ENCODE results near the gene TMEM225B.

DNA sequence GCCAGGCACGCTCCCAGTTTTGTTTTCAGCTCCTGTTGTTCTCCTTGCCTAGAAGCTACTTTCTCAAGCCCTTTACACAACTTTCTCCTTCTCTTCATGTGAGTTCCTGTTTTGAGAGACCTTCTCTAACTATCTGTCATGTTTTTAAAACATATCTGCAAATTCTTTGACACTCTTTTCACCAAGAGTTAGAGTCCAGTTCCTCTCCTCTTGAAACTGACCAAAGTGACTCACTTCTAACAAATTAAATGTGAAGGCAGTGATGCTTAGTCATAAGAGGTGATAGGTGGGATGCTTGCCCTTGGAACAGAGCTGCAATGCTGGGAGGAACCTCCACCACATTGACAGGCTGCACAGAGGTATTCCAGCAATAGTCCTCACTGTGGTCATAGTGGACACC is 44.0 kb downstream of the TMEM225B start:
- no peak for TF ChIP-seq CTCF (IDR thresholded peaks at IDR 0.05; ENCODE audit: low read depth, low read length, poor library complexity, severe bottlenecking)
- no peak for TF ChIP-seq EZH2phosphoT487 (IDR thresholded peaks at IDR 0.05; ENCODE audit: borderline replicate concordance, low read length)

Data from DOHH2 (cell line).